Neutrophil (primary cell): ENCODE data around the gene TMIGD3.
A peak's percentile ranks its signal among the peaks of the same experiment; 100 is the strongest.

Experiments used
- H3K27ac ChIP-seq: fragments of 200-600 bp; sonication (generic); 2 replicates; pipeline ENCODE4 v1.5.1; 2016; ENCODE audit warnings: mild to moderate bottlenecking, moderate library complexity
- H3K27me3 ChIP-seq: fragments of 200-600 bp; sonication (generic); 2 replicates; pipeline ENCODE4 v1.6.0; 2016; ENCODE audit warnings: mild to moderate bottlenecking
- H3K36me3 ChIP-seq: fragments of 200-600 bp; sonication (generic); 2 replicates; pipeline ENCODE4 v1.5.1; 2017
- H3K4me1 ChIP-seq, 2 experiments: fragments of 200-600 bp in 1 of 2; sonication (generic) in 1 of 2; 1 replicate in 1 of 2; 2 replicates in 1 of 2; pipeline versions ENCODE4 v1.5.1 to v1.6.1; 2013 to 2016; ENCODE audit warnings: low read depth in 1 of 2, low read length in 1 of 2, mild to moderate bottlenecking in 1 of 2, moderate library complexity in 1 of 2; ENCODE audit not compliant: control insufficient read depth in 1 of 2, insufficient read depth in 1 of 2
- H3K4me3 ChIP-seq, 2 experiments: fragments of 200-600 bp in 1 of 2; sonication (generic) in 1 of 2; 1 replicate in 1 of 2; 2 replicates in 1 of 2; pipeline ENCODE4 v1.5.1; 2013 to 2016; ENCODE audit warnings: low read depth in 1 of 2, low read length in 1 of 2, mild to moderate bottlenecking in 1 of 2, moderate library complexity in 1 of 2
- H3K9me3 ChIP-seq: fragments of 200-600 bp; sonication (generic); 2 replicates; pipeline ENCODE4 v1.5.1; 2016
- CTCF ChIP-seq: fragments of 200-600 bp; sonication (generic); IDR thresholded peaks from 2 replicates; pipeline ENCODE4 v1.5.1; 2016; ENCODE audit warnings: antibody characterized with exemption

The TMIGD3 gene

DNA sequence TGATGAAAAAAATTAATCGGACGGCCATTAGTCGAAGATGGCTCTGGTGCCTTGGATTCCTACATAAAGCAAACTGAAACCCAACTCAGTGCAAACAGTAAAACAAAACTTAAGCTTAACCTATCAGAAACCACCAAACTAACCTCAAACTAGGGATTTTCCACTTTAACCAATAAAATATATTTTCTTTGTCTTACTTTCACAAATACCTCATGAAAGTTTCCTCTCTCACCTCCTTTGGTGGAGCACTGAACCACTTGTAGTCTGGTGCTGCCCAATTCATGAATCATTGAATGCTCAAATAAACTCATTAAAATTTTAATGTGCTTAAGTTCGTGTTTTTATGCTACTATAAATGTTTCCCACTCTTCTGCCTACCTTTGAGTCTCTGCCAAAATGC, 7.0 kb downstream of the TMIGD3 start:
- Histone ChIP-seq H3K4me3 (no peak overlapping the region), H3K27me3 (no peaks in the 10 kb centered on the region), H3K4me1 (peaks cover 2 to 9% of the 10 kb centered on the region in 2 experiments), H3K27ac (no peak overlapping the region), H3K36me3 (no peaks in the 10 kb centered on the region), H3K9me3 (no peaks in the 10 kb centered on the region)
- no peak for TF ChIP-seq CTCF

GRCh38 chr1:111491070-111491469, 12.4 kb downstream of the TMIGD3 start:
- TF ChIP-seq CTCF: no peak
- Histone ChIP-seq H3K36me3 (no peaks in the 10 kb centered on the region), H3K4me1 (peaks cover 47 to 49% of the 10 kb centered on the region in 2 experiments), H3K9me3 (no peaks in the 10 kb centered on the region), H3K4me3 (no peak overlapping the region), H3K27ac (peak overlapping the region; percentile 90), H3K27me3 (no peaks in the 10 kb centered on the region)

DNA sequence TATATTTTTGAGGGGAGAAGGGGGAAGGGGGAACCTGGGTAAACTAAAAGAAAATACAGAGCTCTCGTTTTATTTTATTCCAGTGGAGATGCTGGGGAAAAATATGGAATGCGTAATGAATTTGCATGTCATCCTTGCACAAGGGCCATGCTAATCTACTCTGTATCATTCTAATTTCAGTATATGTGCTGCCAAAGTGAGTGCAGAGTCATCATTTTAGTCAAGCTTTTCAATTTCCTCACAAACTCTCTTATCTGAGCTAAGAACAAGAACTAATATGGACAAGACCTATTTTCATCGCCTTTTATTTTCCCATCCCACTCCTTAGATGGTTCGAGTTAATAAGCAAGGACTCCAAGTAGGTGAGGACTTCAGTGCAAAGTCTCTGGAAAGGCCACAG, 13.2 kb downstream of the TMIGD3 start:
- H3K27ac ChIP-seq: peak overlapping the region; percentile 90
- peaks cover 47 to 49% of the 10 kb centered on the region in 2 experiments for H3K4me1 ChIP-seq
- peak overlapping the region in 1 of 2 experiments; percentile 33 for H3K4me3 ChIP-seq
- H3K27me3 ChIP-seq: no peaks in the 10 kb centered on the region
- no peak for TF ChIP-seq CTCF
- H3K36me3 ChIP-seq: no peaks in the 10 kb centered on the region
- no peaks in the 10 kb centered on the region for H3K9me3 ChIP-seq

DNA sequence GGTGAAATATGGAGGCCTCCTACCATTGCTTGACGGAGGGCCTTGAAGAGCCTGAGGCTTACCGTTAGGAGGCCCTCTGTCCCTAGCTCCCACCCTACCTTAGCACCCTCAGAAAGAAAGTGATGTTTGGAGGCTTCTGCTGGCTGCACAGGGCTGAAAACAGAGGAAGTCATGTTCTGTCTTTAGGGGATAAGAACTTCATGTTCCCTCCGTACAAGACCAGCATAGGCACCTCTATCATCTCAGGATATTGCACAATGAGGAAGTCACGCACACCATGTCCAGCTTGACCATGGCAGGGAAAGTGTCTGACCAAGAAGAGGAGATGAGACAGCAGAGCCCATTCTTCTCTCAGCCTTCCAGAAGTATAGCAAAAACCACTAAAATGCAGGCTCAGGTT, 13.8 kb downstream of the TMIGD3 start:
- Histone ChIP-seq H3K4me1 (peaks cover 47 to 49% of the 10 kb centered on the region in 2 experiments), H3K27me3 (no peaks in the 10 kb centered on the region), H3K36me3 (no peaks in the 10 kb centered on the region), H3K4me3 (peak overlapping the region; percentile 21 to 33), H3K9me3 (no peaks in the 10 kb centered on the region), H3K27ac (peak overlapping the region; percentile 90)
- TF ChIP-seq CTCF: no peak

GRCh38 chr1:111488669-111489068, 14.8 kb downstream of the TMIGD3 start:
- no peaks in the 10 kb centered on the region for H3K36me3 ChIP-seq
- H3K27ac ChIP-seq: peak overlapping the region; percentile 90
- H3K27me3 ChIP-seq: no peaks in the 10 kb centered on the region
- TF ChIP-seq CTCF: no peak
- no peaks in the 10 kb centered on the region for H3K9me3 ChIP-seq
- no peak overlapping the region for H3K4me3 ChIP-seq
- H3K4me1 ChIP-seq: peaks cover 53 to 56% of the 10 kb centered on the region in 2 experiments

GRCh38 chr1:111487133-111487532, 16.3 kb downstream of the TMIGD3 start:
- Histone ChIP-seq H3K4me3 (no peak overlapping the region), H3K4me1 (peaks cover 53 to 60% of the 10 kb centered on the region in 2 experiments), H3K27me3 (no peaks in the 10 kb centered on the region), H3K36me3 (no peaks in the 10 kb centered on the region), H3K9me3 (no peaks in the 10 kb centered on the region), H3K27ac (peak overlapping the region; percentile 90)
- no peak for TF ChIP-seq CTCF
